HEK293T (cell line): ENCODE measurements around the gene VBP1.

Experiments
- CTCF ChIA-PET: fragments of 350-600 bp; formaldehyde crosslinking; extraction: SDS; loops from one replicate; lab custom pipeline; 2021; ENCODE audit warnings: antibody characterized with exemption, inconsistent platforms; lab: Yijun Ruan, JAX
- POLR2A ChIA-PET: fragments of 350-600 bp; formaldehyde crosslinking; extraction: SDS; loops from one replicate; lab custom pipeline; 2020; ENCODE audit warnings: antibody characterized with exemption, inconsistent platforms; lab: Yijun Ruan, JAX
- DNase-seq: peaks from one replicate; pipeline ENCODE4 v3.0.0; 2012; ENCODE audit warnings: mixed read lengths; ENCODE audit errors: extremely low spot score
- ARNT ChIP-seq: fragments of 450-650 bp; IDR thresholded peaks from 2 replicates; pipeline ENCODE4 v1.6.1; 2017; ENCODE audit warnings: mild to moderate bottlenecking
- BHLHE40 ChIP-seq: fragments of 450-650 bp; IDR thresholded peaks from 2 replicates; pipeline ENCODE4 v1.6.1; 2016; ENCODE audit warnings: mild to moderate bottlenecking, moderate library complexity, borderline replicate concordance
- CTBP1 ChIP-seq: fragments of 450-650 bp; IDR thresholded peaks from 2 replicates; pipeline ENCODE4 v1.6.1; 2016; ENCODE audit warnings: borderline replicate concordance
- ELF4 ChIP-seq: fragments of 450-650 bp; IDR thresholded peaks from 2 replicates; pipeline ENCODE4 v1.6.1; 2017; ENCODE audit warnings: antibody characterized with exemption
- FOXA1 ChIP-seq: fragments of 450-650 bp; IDR thresholded peaks from 2 replicates; pipeline ENCODE4 v1.6.1; 2016; ENCODE audit warnings: mild to moderate bottlenecking
- FOXK2 ChIP-seq: fragments of 450-650 bp; IDR thresholded peaks from 2 replicates; pipeline ENCODE4 v1.6.1; 2016; ENCODE audit warnings: mild to moderate bottlenecking
- FOXM1 ChIP-seq: fragments of 450-650 bp; IDR thresholded peaks from 2 replicates; pipeline ENCODE4 v1.6.1; 2017; ENCODE audit warnings: mild to moderate bottlenecking, borderline replicate concordance
- HDGF ChIP-seq: fragments of 450-650 bp; IDR thresholded peaks from 2 replicates; pipeline ENCODE4 v1.6.1; 2017; ENCODE audit warnings: antibody characterized with exemption, borderline replicate concordance
- L3MBTL2 ChIP-seq: fragments of 450-650 bp; conservative IDR thresholded peaks from 2 replicates; pipeline ENCODE4 v1.6.1; 2016; ENCODE audit warnings: mild to moderate bottlenecking
- LEF1 ChIP-seq: fragments of 450-650 bp; IDR thresholded peaks from 2 replicates; pipeline ENCODE4 v1.6.1; 2017; ENCODE audit warnings: mild to moderate bottlenecking, borderline replicate concordance
- NFRKB ChIP-seq: fragments of 450-650 bp; IDR thresholded peaks from 2 replicates; pipeline ENCODE4 v1.6.1; 2016; ENCODE audit warnings: mild to moderate bottlenecking, moderate library complexity
- SP1 ChIP-seq: fragments of 450-650 bp; IDR thresholded peaks from 2 replicates; pipeline ENCODE4 v1.6.1; 2017
- SUZ12 ChIP-seq: fragments of 450-650 bp; IDR thresholded peaks from 2 replicates; pipeline ENCODE4 v1.6.1; 2016; ENCODE audit warnings: mild to moderate bottlenecking
- TARDBP ChIP-seq: fragments of 450-650 bp; IDR thresholded peaks from 2 replicates; pipeline ENCODE4 v1.6.1; 2016
- ZNF384 ChIP-seq: fragments of 450-650 bp; IDR thresholded peaks from 2 replicates; pipeline ENCODE4 v1.6.1; 2016
- TF ChIP-seq, protein P1 (sequence below): fragments of 450-650 bp; IDR thresholded peaks from 2 replicates; pipeline ENCODE4 v1.6.1; 2016

VBP1 gene

DNA sequence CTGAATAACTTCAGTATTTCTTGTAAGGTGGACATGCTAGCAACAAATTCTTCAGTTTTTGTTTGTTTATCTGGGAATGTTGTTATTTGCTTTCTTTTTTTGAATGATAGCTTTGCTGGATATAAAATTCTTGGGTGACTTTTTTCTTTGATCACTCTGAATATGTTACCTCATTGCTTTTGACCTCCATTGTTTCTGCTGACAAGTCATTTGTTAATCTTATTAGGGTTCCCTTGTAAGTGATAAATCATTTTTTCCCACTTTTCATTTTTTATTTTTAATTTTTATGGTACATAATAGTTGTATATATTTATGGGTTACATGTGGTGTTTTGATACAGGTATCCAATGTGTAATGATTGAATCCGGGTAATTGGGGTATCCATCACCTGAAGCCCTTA is 54.7 kb downstream of the VBP1 start:
- no peak for DNase-seq
- ChIA-PET POLR2A (no interaction called here), CTCF (no interaction called here)
- TF ChIP-seq BHLHE40 = no peak
- TF ChIP-seq FOXA1 = no peak
- TF ChIP-seq SUZ12 = no peak
- TF ChIP-seq LEF1 = no peak
- TF ChIP-seq L3MBTL2 = no peak
- TF ChIP-seq TARDBP = no peak
- no peak for TF ChIP-seq NFRKB
- no peak for TF ChIP-seq CTBP1
- TF ChIP-seq ELF4 = no peak
- TF ChIP-seq, protein P1, sequence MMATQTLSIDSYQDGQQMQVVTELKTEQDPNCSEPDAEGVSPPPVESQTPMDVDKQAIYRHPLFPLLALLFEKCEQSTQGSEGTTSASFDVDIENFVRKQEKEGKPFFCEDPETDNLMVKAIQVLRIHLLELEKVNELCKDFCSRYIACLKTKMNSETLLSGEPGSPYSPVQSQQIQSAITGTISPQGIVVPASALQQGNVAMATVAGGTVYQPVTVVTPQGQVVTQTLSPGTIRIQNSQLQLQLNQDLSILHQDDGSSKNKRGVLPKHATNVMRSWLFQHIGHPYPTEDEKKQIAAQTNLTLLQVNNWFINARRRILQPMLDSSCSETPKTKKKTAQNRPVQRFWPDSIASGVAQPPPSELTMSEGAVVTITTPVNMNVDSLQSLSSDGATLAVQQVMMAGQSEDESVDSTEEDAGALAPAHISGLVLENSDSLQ = no peak
- TF ChIP-seq ARNT = no peak
- TF ChIP-seq HDGF = no peak
- no peak for TF ChIP-seq ZNF384
- no peak for TF ChIP-seq FOXM1

DNA sequence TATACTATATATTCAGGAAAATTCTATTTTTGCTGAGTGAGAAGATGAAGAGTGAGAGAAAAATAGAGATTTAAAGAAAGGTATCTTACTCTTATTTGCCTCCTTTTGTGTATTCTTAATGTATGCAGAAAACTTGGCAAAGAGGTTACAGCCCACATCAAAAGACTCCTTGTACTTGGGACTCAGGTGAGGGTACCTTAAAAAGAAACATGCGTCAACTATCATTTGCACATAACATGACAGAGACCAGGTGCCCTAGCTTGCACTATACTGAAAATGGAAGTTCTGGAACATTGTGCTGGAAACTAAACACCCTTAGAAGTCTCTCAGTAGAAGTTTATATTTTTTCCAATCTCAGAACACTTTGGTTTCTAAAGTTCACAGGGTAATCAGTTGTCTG is 63.6 kb downstream of the VBP1 start:
- POLR2A ChIA-PET = no interaction called here
- TF ChIP-seq ELF4 (no peak), ARNT (no peak), FOXK2 (no peak), FOXA1 (no peak), FOXM1 (no peak), BHLHE40 (no peak), L3MBTL2 (no peak), SP1 (no peak), TARDBP (no peak), HDGF (no peak), LEF1 (no peak), ZNF384 (no peak), CTBP1 (no peak), SUZ12 (no peak), NFRKB (no peak)
- TF ChIP-seq, protein P1 = no peak
- no peak for DNase-seq
- CTCF ChIA-PET = no interaction called here
